CD4-positive, CD25-positive, alpha-beta regulatory T cell (primary cell): ENCODE results near the gene HS1BP3. TPM values are rescaled to one million over a fixed set of nuclear protein-coding genes. Genes with fewer than 3 reads are reported as not detected.

Experiments
- ATAC-seq, 2 donors: fragments of 150-1000 bp; cut with Tn5 transposase; one replicate each; pipeline ENCODE4 v1.10.0; 2021; ENCODE audit warnings: low read depth in 2 of 2, moderate number of reproducible peaks in 2 of 2, moderate library complexity in 1 of 2
- DNase-seq, 3 donors: peaks; one replicate each; pipeline versions ENCODE4 v3.0.0 to v3.0.0-alpha.2; 2012 to 2022; ENCODE audit warnings: mixed read lengths in 1 of 3
- H3K27ac ChIP-seq: one replicate; pipeline ENCODE4 v1.7.0; 2013; ENCODE audit warnings: mild to moderate bottlenecking, low read length; ENCODE audit not compliant: insufficient read depth, poor library complexity, severe bottlenecking
- H3K27me3 ChIP-seq: one replicate; pipeline ENCODE4 v1.7.0; 2013; ENCODE audit warnings: low read length; ENCODE audit not compliant: control insufficient read depth, insufficient read depth
- H3K36me3 ChIP-seq: one replicate; pipeline ENCODE4 v1.7.0; 2013; ENCODE audit warnings: mild to moderate bottlenecking, low read length, moderate library complexity; ENCODE audit not compliant: control insufficient read depth, insufficient read depth
- H3K4me1 ChIP-seq: 2 replicates; pipeline ENCODE4 v1.7.0; 2013; ENCODE audit warnings: mild to moderate bottlenecking, low read length; ENCODE audit not compliant: insufficient read depth, control insufficient read depth, poor library complexity, severe bottlenecking
- H3K4me3 ChIP-seq: one replicate; pipeline ENCODE4 v1.7.0; 2013; ENCODE audit warnings: low read depth, mild to moderate bottlenecking, low read length, moderate library complexity
- H3K9me3 ChIP-seq, 2 experiments: 1 replicate in 1 of 2; 2 replicates in 1 of 2; pipeline ENCODE4 v1.7.0; 2013; ENCODE audit warnings: low read length in 2 of 2, mild to moderate bottlenecking in 1 of 2, moderate library complexity in 1 of 2; ENCODE audit not compliant: control insufficient read depth in 2 of 2
- H3K27ac Mint-ChIP-seq, 3 donors: one replicate each; pipeline ENCODE4 v1.8.0; 2020 to 2022; ENCODE audit warnings: mild to moderate bottlenecking in 3 of 3, mixed read lengths in 3 of 3, moderate library complexity in 2 of 3
- H3K27me3 Mint-ChIP-seq: one replicate; pipeline ENCODE4 v1.8.0; 2022; ENCODE audit warnings: mild to moderate bottlenecking, mixed read lengths
- H3K36me3 Mint-ChIP-seq: one replicate; pipeline ENCODE4 v1.8.0; 2020; ENCODE audit warnings: mixed read lengths
- H3K4me1 Mint-ChIP-seq, 4 donors: one replicate each; pipeline ENCODE4 v1.8.0; 2020 to 2022; ENCODE audit warnings: mixed read lengths in 4 of 4, mild to moderate bottlenecking in 1 of 4
- H3K4me3 Mint-ChIP-seq, 4 donors: one replicate each; pipeline ENCODE4 v1.8.0; 2020 to 2022; ENCODE audit warnings: mild to moderate bottlenecking in 4 of 4, mixed read lengths in 4 of 4, moderate library complexity in 3 of 4
- H3K9me3 Mint-ChIP-seq, 7 donors: one replicate each; pipeline ENCODE4 v1.8.0; 2020 to 2022; ENCODE audit warnings: mixed read lengths in 7 of 7, mild to moderate bottlenecking in 3 of 7, moderate library complexity in 2 of 7
- polyA plus RNA-seq, 4 donors: library from polyadenylated mRNA; unstranded; fragments of 300-500 nt; fragmentation: Illumina TruSeq; gene quantifications; one replicate each; pipeline ENCODE4 v1.2.3, GENCODE V29; 2021
- total RNA-seq: library from RNA; stranded (reverse); gene quantifications from one replicate; pipeline ENCODE4 v1.2.3, GENCODE V29; 2022

The HS1BP3 gene
- total and polyA plus RNA-seq, 5 donors from 2014 or later = 13.6 to 22.5 (median 20.5) TPM

- Histone ChIP-seq H3K36me3 (no peaks in the 10 kb centered on the region), H3K27me3 (peaks cover 34% of the 10 kb centered on the region), H3K9me3 (no peaks in the 10 kb centered on the region), H3K27ac (no peak overlapping the region), H3K4me1 (peaks cover 27% of the 10 kb centered on the region), H3K4me3 (no peak overlapping the region)
- H3K27me3 Mint-ChIP-seq = peaks cover 84% of the 10 kb centered on the region
- peaks cover 0 to 8% (median 0%) of the 10 kb centered on the region in 7 donors for H3K9me3 Mint-ChIP-seq
- no peaks in the 10 kb centered on the region for H3K36me3 Mint-ChIP-seq
- no peak for DNase-seq
- H3K27ac Mint-ChIP-seq = no peak overlapping the region
- H3K4me3 Mint-ChIP-seq = peak overlapping the region; percentile 24 to 89 (median 63)
- H3K4me1 Mint-ChIP-seq = peaks cover 0 to 34% (median 7%) of the 10 kb centered on the region in 4 donors
- no peak for ATAC-seq
Observed at GRCh38 chr2:20667531-20668401, 16.9 kb upstream of the HS1BP3 start.

DNA sequence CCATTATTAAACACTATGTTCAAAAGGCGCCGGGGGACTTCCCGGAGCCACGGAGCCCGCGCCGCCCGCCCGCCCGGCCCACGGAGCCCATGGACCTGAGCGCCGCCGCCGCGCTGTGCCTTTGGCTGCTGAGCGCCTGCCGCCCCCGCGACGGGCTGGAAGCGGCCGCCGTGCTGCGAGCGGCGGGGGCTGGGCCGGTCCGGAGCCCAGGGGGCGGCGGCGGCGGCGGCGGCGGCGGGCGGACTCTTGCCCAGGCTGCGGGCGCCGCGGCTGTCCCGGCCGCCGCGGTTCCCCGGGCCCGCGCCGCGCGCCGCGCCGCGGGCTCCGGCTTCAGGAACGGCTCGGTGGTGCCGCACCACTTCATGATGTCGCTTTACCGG is 16.2 kb upstream of the HS1BP3 start:
- ATAC-seq = peak in 1 of 2 donors; percentile 4
- no peak for DNase-seq
- H3K4me1 Mint-ChIP-seq = peaks cover 0 to 33% (median 5%) of the 10 kb centered on the region in 4 donors
- Histone ChIP-seq H3K36me3 (no peaks in the 10 kb centered on the region), H3K4me3 (no peak overlapping the region), H3K27me3 (peaks cover 28% of the 10 kb centered on the region), H3K27ac (no peak overlapping the region), H3K9me3 (no peaks in the 10 kb centered on the region), H3K4me1 (peaks cover 27% of the 10 kb centered on the region)
- H3K9me3 Mint-ChIP-seq = peaks cover 0 to 8% (median 0%) of the 10 kb centered on the region in 7 donors
- no peak overlapping the region for H3K4me3 Mint-ChIP-seq
- peaks cover 84% of the 10 kb centered on the region for H3K27me3 Mint-ChIP-seq
- no peak overlapping the region for H3K27ac Mint-ChIP-seq
- no peaks in the 10 kb centered on the region for H3K36me3 Mint-ChIP-seq

DNA sequence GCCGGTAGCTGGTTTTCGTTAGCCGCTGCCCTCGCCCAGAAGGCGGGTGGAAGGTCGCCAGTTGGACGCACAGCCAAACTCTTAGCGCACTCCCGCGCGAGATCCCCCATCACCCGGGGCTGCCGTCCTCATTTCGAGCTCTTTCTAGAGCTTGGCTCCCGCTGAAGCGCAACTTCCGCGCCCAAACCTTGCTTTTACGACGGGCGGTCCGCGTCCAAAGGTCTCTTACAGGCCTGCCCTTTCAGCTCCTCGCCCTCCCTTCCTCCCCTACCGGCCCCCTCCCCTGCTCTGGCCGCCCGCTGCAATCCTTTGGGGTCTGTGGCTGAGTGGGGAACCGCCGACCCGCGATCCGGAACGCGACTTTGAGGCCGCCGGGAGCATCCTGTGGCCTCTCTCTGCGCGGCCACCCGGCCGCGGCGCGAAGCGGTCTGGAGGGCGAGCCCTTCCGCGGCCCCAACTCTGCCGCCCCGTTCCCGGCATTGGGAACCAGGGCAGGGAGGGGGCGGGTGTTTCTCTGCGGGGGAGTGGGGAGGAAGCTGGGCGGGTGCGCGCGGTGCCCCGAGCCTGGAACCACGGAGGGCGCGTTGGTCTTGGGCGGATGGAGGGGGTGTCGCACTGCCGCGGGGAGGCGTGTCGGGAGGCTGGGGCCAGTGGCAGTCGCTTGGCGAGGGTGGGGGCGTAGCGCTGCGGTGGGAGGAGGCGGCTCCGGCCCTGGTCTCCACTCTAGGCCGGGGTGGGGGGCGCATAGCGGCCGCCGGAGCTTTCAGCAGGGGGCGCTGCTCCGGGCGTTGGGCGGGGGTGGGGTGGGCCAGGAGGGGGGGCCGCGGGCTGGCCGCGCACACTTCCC is 15.6 kb upstream of the HS1BP3 start, which contains the start of gene GDF7:
GDF7 (plus strand) TSS at position 841 of the 847 bp plus-strand sequence. CDS start 96 bp downstream, outside the sequence.
- Histone ChIP-seq H3K36me3 (no peaks in the 10 kb centered on the region), H3K27ac (no peak within 1 kb of the TSS), H3K9me3 (no peaks in the 10 kb centered on the region), H3K4me1 (peaks cover 30% of the 10 kb centered on the region), H3K27me3 (peaks cover 28% of the 10 kb centered on the region), H3K4me3 (no peak within 1 kb of the TSS)
- Mint-ChIP-seq H3K27me3 (peaks cover 84% of the 10 kb centered on the region), H3K36me3 (no peaks in the 10 kb centered on the region), H3K9me3 (peaks cover 0 to 8% (median 0%) of the 10 kb centered on the region in 7 donors), H3K4me1 (peaks cover 0 to 30% (median 5%) of the 10 kb centered on the region in 4 donors), H3K27ac (peak within 1 kb of the TSS in 2 of 3 donors; percentile 69 to 78), H3K4me3 (peak within 1 kb of the TSS; percentile 69 to 85 (median 78))
- ATAC-seq (peak in 1 of 2 donors; percentile 12), DNase-seq (peak in 2 of 3 donors; percentile 18 to 37)

DNA sequence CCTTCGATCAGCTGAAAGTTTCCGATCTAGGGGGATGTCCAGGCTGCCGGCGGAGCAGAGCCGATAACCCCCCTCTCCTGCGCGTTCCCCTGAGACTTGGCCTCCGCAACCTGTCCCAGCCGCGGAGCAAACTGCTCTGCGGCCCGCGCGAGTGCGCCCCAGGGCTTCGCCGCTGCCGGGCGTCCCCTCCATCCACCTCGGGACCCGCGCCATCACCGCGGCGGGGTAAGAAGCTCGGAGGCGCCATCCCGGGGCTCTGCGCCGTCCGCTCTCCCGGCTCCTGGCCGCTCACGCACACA is 15.1 kb upstream of the HS1BP3 start:
- Histone ChIP-seq H3K4me1 (peaks cover 28% of the 10 kb centered on the region), H3K27me3 (peaks cover 28% of the 10 kb centered on the region), H3K9me3 (no peaks in the 10 kb centered on the region), H3K36me3 (no peaks in the 10 kb centered on the region), H3K27ac (no peak overlapping the region), H3K4me3 (no peak overlapping the region)
- ATAC-seq (no peak), DNase-seq (no peak)
- peaks cover 0 to 30% (median 5%) of the 10 kb centered on the region in 4 donors for H3K4me1 Mint-ChIP-seq
- H3K27me3 Mint-ChIP-seq = peaks cover 84% of the 10 kb centered on the region
- H3K36me3 Mint-ChIP-seq = no peaks in the 10 kb centered on the region
- no peak overlapping the region for H3K27ac Mint-ChIP-seq
- H3K9me3 Mint-ChIP-seq = peaks cover 0 to 4% (median 0%) of the 10 kb centered on the region in 7 donors
- peak overlapping the region; percentile 69 to 85 (median 78) for H3K4me3 Mint-ChIP-seq

DNA sequence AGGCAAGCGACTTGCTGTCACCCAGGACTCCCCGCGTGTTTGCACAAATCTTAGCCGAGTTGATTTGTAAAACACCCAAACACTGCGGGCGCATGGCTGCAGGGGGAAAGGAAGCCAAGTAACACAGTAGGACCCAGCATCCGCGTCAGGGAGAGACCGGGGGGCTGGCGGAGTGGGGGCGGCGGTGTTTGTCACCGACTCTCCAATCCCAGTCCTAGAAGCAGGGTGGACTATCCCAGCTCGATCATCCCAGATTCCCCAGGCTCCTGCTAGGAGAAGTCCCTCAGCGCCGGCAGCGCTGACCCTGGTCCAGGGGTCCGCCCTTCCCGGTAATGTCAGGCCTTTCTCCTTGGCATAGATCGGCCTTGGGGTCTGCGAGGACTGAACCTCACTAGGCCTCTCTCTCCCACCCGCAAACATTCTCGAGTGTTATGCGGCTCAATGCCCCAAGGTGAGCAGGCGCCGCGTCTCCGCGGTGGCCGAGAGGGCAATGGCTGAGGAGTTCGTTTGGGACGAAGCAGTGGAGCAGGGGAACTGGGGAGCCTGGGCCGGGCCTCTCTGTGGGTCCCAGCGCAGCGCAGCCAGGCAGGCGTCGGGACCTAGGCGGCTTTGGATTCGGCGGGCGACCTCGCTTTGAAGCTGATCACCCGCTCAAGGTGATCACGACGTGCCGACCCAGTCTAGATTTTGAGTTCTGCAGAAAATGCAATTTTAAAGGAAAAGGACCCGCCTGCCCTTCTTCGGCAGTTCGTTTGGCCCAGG is 14.5 kb upstream of the HS1BP3 start:
- H3K27ac Mint-ChIP-seq = no peak overlapping the region
- ATAC-seq (no peak), DNase-seq (no peak)
- H3K27ac ChIP-seq = no peak overlapping the region
- peaks cover 26% of the 10 kb centered on the region for H3K4me1 ChIP-seq
- no peak overlapping the region for H3K4me3 ChIP-seq
- H3K4me1 Mint-ChIP-seq = peaks cover 0 to 30% (median 5%) of the 10 kb centered on the region in 4 donors
- H3K27me3 ChIP-seq = peaks cover 28% of the 10 kb centered on the region
- no peaks in the 10 kb centered on the region for H3K9me3 ChIP-seq
- H3K27me3 Mint-ChIP-seq = peaks cover 86% of the 10 kb centered on the region
- H3K36me3 ChIP-seq = no peaks in the 10 kb centered on the region
- H3K36me3 Mint-ChIP-seq = no peaks in the 10 kb centered on the region
- H3K9me3 Mint-ChIP-seq = peaks cover 0 to 4% (median 0%) of the 10 kb centered on the region in 7 donors
- H3K4me3 Mint-ChIP-seq = peak overlapping the region; percentile 32 to 74 (median 70)

GRCh38 chr2:20664431-20665242 is 13.7 kb upstream of the HS1BP3 start:
- DNase-seq (no peak), ATAC-seq (no peak)
- no peak overlapping the region for H3K27ac ChIP-seq
- no peaks in the 10 kb centered on the region for H3K9me3 ChIP-seq
- no peak overlapping the region for H3K4me3 ChIP-seq
- Mint-ChIP-seq H3K27ac (no peak overlapping the region), H3K9me3 (peaks cover 0 to 4% (median 0%) of the 10 kb centered on the region in 7 donors), H3K4me1 (peaks cover 0 to 26% (median 5%) of the 10 kb centered on the region in 4 donors), H3K27me3 (peaks cover 85% of the 10 kb centered on the region), H3K36me3 (no peaks in the 10 kb centered on the region), H3K4me3 (peak overlapping the region in 2 of 4 donors; percentile 20 to 74)
- peaks cover 28% of the 10 kb centered on the region for H3K27me3 ChIP-seq
- H3K36me3 ChIP-seq = no peaks in the 10 kb centered on the region
- H3K4me1 ChIP-seq = peaks cover 26% of the 10 kb centered on the region
